HCT116 (cell line): Measurements from ENCODE around the gene KRTAP5-2. TPM values are rescaled to one million over a fixed set of nuclear protein-coding genes. Genes with fewer than 3 reads are reported as not detected.
"Not testable (repeated sequence)": the region's sequence is repeated elsewhere in the genome, so short reads cannot be mapped to it uniquely, and the experiment has no call there.

Experiments used
- ATAC-seq: fragments of 200-7000 bp; cut with Tn5 transposase; 2 replicates; pipeline ENCODE4 v1.9.1; 2020; ENCODE audit warnings: mild to moderate bottlenecking, moderate library complexity
- BruUV-seq: library from RNA; stranded (reverse); fragments of 400-500 nt; replicated peaks from 2 replicates; lab custom pipeline; 2021; lab: Mats Ljungman, UMichigan
- CTCF ChIA-PET: fragments of 300-600 bp; sonication (Branson Sonifier 250); formaldehyde crosslinking; loops from one replicate; lab custom pipeline; 2021; ENCODE audit warnings: antibody characterized with exemption; lab: Charles Lee
- POLR2A ChIA-PET: fragments of 300-600, 350-600 bp; sonication (Branson Sonifier 250); formaldehyde crosslinking; loops from one replicate; lab custom pipeline; 2021; ENCODE audit warnings: antibody characterized with exemption; lab: Charles Lee
- RAD21 ChIA-PET, 2 experiments: fragments of 300-600 bp; sonication (Branson Sonifier 250); formaldehyde crosslinking; loops; one replicate each; lab custom pipeline; 2023; ENCODE audit warnings: low total read pairs in 2 of 2; ENCODE audit not compliant: uncharacterized antibody in 2 of 2, unreplicated experiment in 2 of 2, low non-redundant PET in 1 of 2; lab: Charles Lee
- DNase-seq: peaks from one replicate; pipeline ENCODE4 v3.0.0-alpha.2; 2010; ENCODE audit warnings: low read depth, low spot score
- H2AFZ ChIP-seq: fragments of 200-600 bp; shearing (Covaris generic), sonication (generic); 2 replicates; pipeline ENCODE4 v1.6.1; 2017; ENCODE audit warnings: low read depth, mixed run types, mixed read lengths, antibody characterized with exemption, low read length; ENCODE audit not compliant: poor library complexity, severe bottlenecking
- H3K27ac ChIP-seq: 2 replicates; pipeline ENCODE4 v1.5.1; 2012; ENCODE audit warnings: low read depth, low read length
- H3K27me3 ChIP-seq: fragments of 200-600 bp; sonication (generic); 2 replicates; pipeline ENCODE4 v1.6.1; 2016; ENCODE audit warnings: mixed run types, low read length, mixed read lengths; ENCODE audit not compliant: insufficient read depth
- H3K36me3 ChIP-seq, 2 experiments: fragments of 200-500 bp in 1 of 2; fragments of 200-600 bp in 1 of 2; sonication (Bioruptor generic) in 1 of 2; sonication (generic) in 1 of 2; 2 replicates each; pipeline versions ENCODE4 v1.5.1 to v1.6.1; 2014 to 2016; ENCODE audit warnings: low read length in 2 of 2, inconsistent platforms in 1 of 2, mixed read lengths in 1 of 2, mixed run types in 1 of 2; ENCODE audit not compliant: insufficient read depth in 2 of 2, control insufficient read depth in 1 of 2
- H3K4me1 ChIP-seq, 2 experiments: fragments of 200-600 bp in 1 of 2; sonication (generic) in 1 of 2; 2 replicates each; pipeline versions ENCODE4 v1.5.1 to v1.6.1; 2012 to 2017; ENCODE audit warnings: low read length in 2 of 2, inconsistent platforms in 1 of 2, mild to moderate bottlenecking in 1 of 2, mixed read lengths in 1 of 2, mixed run types in 1 of 2, moderate library complexity in 1 of 2; ENCODE audit not compliant: insufficient read depth in 2 of 2, control insufficient read depth in 1 of 2
- H3K4me2 ChIP-seq: fragments of 200-600 bp; sonication (generic); 2 replicates; pipeline ENCODE4 v1.6.1; 2017; ENCODE audit warnings: mixed run types, low read length, mixed read lengths
- H3K4me3 ChIP-seq, 2 experiments: fragments of 200-600 bp in 1 of 2; sonication (generic) in 1 of 2; replicated peaks in 1 of 2; 2 replicates each; pipeline ENCODE4 v1.5.1; 2011 to 2016; ENCODE audit warnings: low read length in 2 of 2, control low read depth in 1 of 2, low read depth in 1 of 2, mild to moderate bottlenecking in 1 of 2, mixed read lengths in 1 of 2, mixed run types in 1 of 2
- H3K79me2 ChIP-seq: fragments of 200-600 bp; sonication (generic); 2 replicates; pipeline ENCODE4 v1.6.1; 2017; ENCODE audit warnings: mild to moderate bottlenecking, mixed run types, low read length, moderate library complexity, mixed read lengths; ENCODE audit not compliant: insufficient read depth
- H3K9ac ChIP-seq: fragments of 200-600 bp; sonication (generic); 2 replicates; pipeline ENCODE4 v1.6.1; 2016; ENCODE audit warnings: low read length, mixed read lengths
- H3K9me2 ChIP-seq: fragments of 200-600 bp; sonication (generic), shearing (Covaris generic); 2 replicates; pipeline ENCODE4 v1.6.1; 2017; ENCODE audit warnings: mixed run types, mild to moderate bottlenecking, moderate library complexity; ENCODE audit not compliant: insufficient read depth
- H3K9me3 ChIP-seq, 2 experiments: fragments of 200-500 bp in 1 of 2; fragments of 200-600 bp in 1 of 2; sonication (Bioruptor generic) in 1 of 2; sonication (generic) in 1 of 2; 2 replicates each; pipeline ENCODE4 v1.6.1; 2014 to 2017; ENCODE audit warnings: low read length in 2 of 2, mixed read lengths in 2 of 2, inconsistent platforms in 1 of 2, low read depth in 1 of 2, mild to moderate bottlenecking in 1 of 2, mixed run types in 1 of 2, moderate library complexity in 1 of 2; ENCODE audit not compliant: control insufficient read depth in 1 of 2, insufficient read depth in 1 of 2
- H4K20me1 ChIP-seq: fragments of 200-600 bp; sonication (generic), shearing (Covaris generic); 2 replicates; pipeline ENCODE4 v1.6.1; 2017; ENCODE audit warnings: mixed run types, mild to moderate bottlenecking, moderate library complexity; ENCODE audit not compliant: insufficient read depth
- CEBPB ChIP-seq: IDR thresholded peaks from 2 replicates; pipeline ENCODE4 v1.6.1; 2012; ENCODE audit warnings: low read depth
- EGR1 ChIP-seq: IDR thresholded peaks from 2 replicates; pipeline ENCODE4 v1.6.1; 2012; ENCODE audit warnings: low read depth
- EZH2 ChIP-seq: fragments of 200-600 bp; sonication (generic); IDR thresholded peaks from 2 replicates; pipeline ENCODE4 v1.6.1; 2017; ENCODE audit warnings: antibody characterized with exemption, mixed run types
- FOSL1 ChIP-seq: IDR thresholded peaks from 2 replicates; pipeline ENCODE4 v1.6.1; 2012; ENCODE audit warnings: low read depth
- JUND ChIP-seq: IDR thresholded peaks from 2 replicates; pipeline ENCODE4 v1.6.1; 2012
- POLR2A ChIP-seq: IDR thresholded peaks from 2 replicates; pipeline ENCODE4 v1.7.0; 2011; ENCODE audit warnings: borderline replicate concordance; ENCODE audit not compliant: insufficient read depth, insufficient read length; ENCODE audit errors: extremely low read depth
- RAD21 ChIP-seq: IDR thresholded peaks from 2 replicates; pipeline ENCODE4 v1.6.1; 2012; ENCODE audit warnings: low read depth, mild to moderate bottlenecking
- SIN3A ChIP-seq: IDR thresholded peaks from 2 replicates; pipeline ENCODE4 v1.6.1; 2012; ENCODE audit warnings: low read depth
- SRF ChIP-seq: IDR thresholded peaks from 2 replicates; pipeline ENCODE4 v1.6.1; 2012; ENCODE audit warnings: low read depth
- TCF7L2 ChIP-seq: IDR thresholded peaks from 2 replicates; pipeline ENCODE4 v1.7.0; 2011; ENCODE audit warnings: borderline replicate concordance, inconsistent platforms; ENCODE audit not compliant: insufficient read depth, insufficient read length; ENCODE audit errors: extremely low read depth
- intact Hi-C: fragments of 100-400 bp; cut with micrococcal nuclease; formaldehyde crosslinking; loops from 2 replicates; pipeline ENCODE4 v1.10.0; 2022
- total RNA-seq: library from RNA; stranded (reverse); gene quantifications from one replicate; pipeline ENCODE4 v1.2.1, GENCODE V29; 2021; ENCODE audit not compliant: unreplicated experiment
- TF ChIP-seq, protein P1 (sequence below): IDR thresholded peaks from 2 replicates; pipeline ENCODE4 v1.6.1; 2012
- TF ChIP-seq, protein P2 (sequence below): IDR thresholded peaks from 2 replicates; pipeline ENCODE4 v1.6.1; 2012
- TF ChIP-seq, protein P3 (sequence below), 3 experiments: fragments of 200-600 bp in 1 of 3; sonication (generic) in 1 of 3; IDR thresholded peaks in 2 of 3; conservative IDR thresholded peaks in 1 of 3; 2 replicates each; pipeline ENCODE4 v1.5.1; 2012 to 2017; ENCODE audit warnings: low read depth in 2 of 3, low read length in 2 of 3, antibody characterized with exemption in 1 of 3, borderline replicate concordance in 1 of 3, control low read depth in 1 of 3, mild to moderate bottlenecking in 1 of 3, mixed read lengths in 1 of 3, mixed run types in 1 of 3, moderate library complexity in 1 of 3; ENCODE audit not compliant: insufficient read depth in 1 of 3
- TF ChIP-seq, protein P4 (sequence below): IDR thresholded peaks from 2 replicates; pipeline ENCODE4 v1.6.1; 2012; ENCODE audit warnings: low read depth

KRTAP5-2 gene
- total RNA-seq, 1 experiment from 2014 or later, result not detected

- no peak for TF ChIP-seq TCF7L2
- TF ChIP-seq EZH2, result no peak
- no peak for TF ChIP-seq CEBPB
These were observed 5.5 kb upstream of the KRTAP5-2 start (continued) for GRCh38 chr11:1603629-1604028.

DNA sequence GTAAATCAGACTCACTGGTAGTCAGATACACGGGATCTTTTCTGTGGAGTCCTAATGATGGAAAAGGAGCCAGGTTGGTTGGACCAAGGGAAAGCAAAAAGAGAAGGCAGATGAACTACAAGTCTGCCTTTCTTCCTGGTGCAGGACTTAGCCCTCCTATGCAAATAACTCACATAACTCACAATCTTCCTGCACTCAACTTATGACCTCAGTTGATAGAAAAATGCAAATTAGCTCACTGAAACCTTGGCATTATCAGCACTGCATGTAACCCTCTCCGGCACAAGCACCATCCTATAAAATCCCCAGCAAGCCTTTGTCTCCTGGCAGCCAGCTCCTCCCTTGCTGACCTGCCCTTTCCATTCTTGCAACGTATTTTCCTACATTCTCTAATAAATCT lies 3.6 kb upstream of the KRTAP5-2 start:
- DNase-seq, RAD21 ChIA-PET, H3K4me2 ChIP-seq, H3K27ac ChIP-seq, H3K4me1 ChIP-seq, H3K9me3 ChIP-seq, H3K4me3 ChIP-seq, POLR2A ChIA-PET, H3K9ac ChIP-seq, CTCF ChIA-PET, H4K20me1 ChIP-seq, H3K79me2 ChIP-seq, intact Hi-C loops, H2AFZ ChIP-seq, ATAC-seq, BruUV-seq, H3K9me2 ChIP-seq, H3K36me3 ChIP-seq: not testable (repeated sequence)
- peaks cover 18% of the 10 kb centered on the region; the same call in 1 of the 2 replicates for H3K27me3 ChIP-seq

- RAD21 ChIA-PET, result no interaction called here
- H4K20me1 ChIP-seq, result no peaks in the 10 kb centered on the region
- CTCF ChIA-PET, result no interaction called here
- no peak overlapping the region for H2AFZ ChIP-seq
- no peaks in the 10 kb centered on the region for H3K9me2 ChIP-seq
- ATAC-seq, result no peak
- H3K4me1 ChIP-seq, result peaks cover 0 to 2% of the 10 kb centered on the region in 2 experiments; a peak in 1 of 4 replicates
- H3K27ac ChIP-seq, result no peak overlapping the region
- POLR2A ChIA-PET, result no interaction called here
- no TSS peak for BruUV-seq
- no peak for DNase-seq
- H3K9ac ChIP-seq, result no peak overlapping the region
- H3K36me3 ChIP-seq, result no peaks in the 10 kb centered on the region
- no peaks in the 10 kb centered on the region for H3K9me3 ChIP-seq
- no peaks in the 10 kb centered on the region for H3K79me2 ChIP-seq
- no peak overlapping the region for H3K4me3 ChIP-seq
- H3K4me2 ChIP-seq, result no peak overlapping the region
- intact Hi-C loops, result no loop called here
- H3K27me3 ChIP-seq, result peaks cover 18% of the 10 kb centered on the region; the same call in 1 of the 2 replicates
- TF ChIP-seq, protein P1, sequence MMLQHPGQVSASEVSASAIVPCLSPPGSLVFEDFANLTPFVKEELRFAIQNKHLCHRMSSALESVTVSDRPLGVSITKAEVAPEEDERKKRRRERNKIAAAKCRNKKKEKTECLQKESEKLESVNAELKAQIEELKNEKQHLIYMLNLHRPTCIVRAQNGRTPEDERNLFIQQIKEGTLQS, result no peak
- TF ChIP-seq TCF7L2 (no peak), EZH2 (no peak), SRF (no peak), RAD21 (no peak), JUND (no peak), FOSL1 (no peak), EGR1 (no peak), POLR2A (no peak), SIN3A (no peak)
- TF ChIP-seq, protein P2, sequence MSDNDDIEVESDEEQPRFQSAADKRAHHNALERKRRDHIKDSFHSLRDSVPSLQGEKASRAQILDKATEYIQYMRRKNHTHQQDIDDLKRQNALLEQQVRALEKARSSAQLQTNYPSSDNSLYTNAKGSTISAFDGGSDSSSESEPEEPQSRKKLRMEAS, result no peak
- TF ChIP-seq, protein P3, sequence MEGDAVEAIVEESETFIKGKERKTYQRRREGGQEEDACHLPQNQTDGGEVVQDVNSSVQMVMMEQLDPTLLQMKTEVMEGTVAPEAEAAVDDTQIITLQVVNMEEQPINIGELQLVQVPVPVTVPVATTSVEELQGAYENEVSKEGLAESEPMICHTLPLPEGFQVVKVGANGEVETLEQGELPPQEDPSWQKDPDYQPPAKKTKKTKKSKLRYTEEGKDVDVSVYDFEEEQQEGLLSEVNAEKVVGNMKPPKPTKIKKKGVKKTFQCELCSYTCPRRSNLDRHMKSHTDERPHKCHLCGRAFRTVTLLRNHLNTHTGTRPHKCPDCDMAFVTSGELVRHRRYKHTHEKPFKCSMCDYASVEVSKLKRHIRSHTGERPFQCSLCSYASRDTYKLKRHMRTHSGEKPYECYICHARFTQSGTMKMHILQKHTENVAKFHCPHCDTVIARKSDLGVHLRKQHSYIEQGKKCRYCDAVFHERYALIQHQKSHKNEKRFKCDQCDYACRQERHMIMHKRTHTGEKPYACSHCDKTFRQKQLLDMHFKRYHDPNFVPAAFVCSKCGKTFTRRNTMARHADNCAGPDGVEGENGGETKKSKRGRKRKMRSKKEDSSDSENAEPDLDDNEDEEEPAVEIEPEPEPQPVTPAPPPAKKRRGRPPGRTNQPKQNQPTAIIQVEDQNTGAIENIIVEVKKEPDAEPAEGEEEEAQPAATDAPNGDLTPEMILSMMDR (IDR thresholded peaks at IDR 0.05 in 2 of 3, conservative IDR thresholded peaks at IDR 0.05 in 1 of 3; ENCODE audit: borderline replicate concordance in 1 of 3, insufficient read depth in 1 of 3, low read depth in 2 of 3, low read length in 2 of 3), result no peak
- TF ChIP-seq, protein P4, sequence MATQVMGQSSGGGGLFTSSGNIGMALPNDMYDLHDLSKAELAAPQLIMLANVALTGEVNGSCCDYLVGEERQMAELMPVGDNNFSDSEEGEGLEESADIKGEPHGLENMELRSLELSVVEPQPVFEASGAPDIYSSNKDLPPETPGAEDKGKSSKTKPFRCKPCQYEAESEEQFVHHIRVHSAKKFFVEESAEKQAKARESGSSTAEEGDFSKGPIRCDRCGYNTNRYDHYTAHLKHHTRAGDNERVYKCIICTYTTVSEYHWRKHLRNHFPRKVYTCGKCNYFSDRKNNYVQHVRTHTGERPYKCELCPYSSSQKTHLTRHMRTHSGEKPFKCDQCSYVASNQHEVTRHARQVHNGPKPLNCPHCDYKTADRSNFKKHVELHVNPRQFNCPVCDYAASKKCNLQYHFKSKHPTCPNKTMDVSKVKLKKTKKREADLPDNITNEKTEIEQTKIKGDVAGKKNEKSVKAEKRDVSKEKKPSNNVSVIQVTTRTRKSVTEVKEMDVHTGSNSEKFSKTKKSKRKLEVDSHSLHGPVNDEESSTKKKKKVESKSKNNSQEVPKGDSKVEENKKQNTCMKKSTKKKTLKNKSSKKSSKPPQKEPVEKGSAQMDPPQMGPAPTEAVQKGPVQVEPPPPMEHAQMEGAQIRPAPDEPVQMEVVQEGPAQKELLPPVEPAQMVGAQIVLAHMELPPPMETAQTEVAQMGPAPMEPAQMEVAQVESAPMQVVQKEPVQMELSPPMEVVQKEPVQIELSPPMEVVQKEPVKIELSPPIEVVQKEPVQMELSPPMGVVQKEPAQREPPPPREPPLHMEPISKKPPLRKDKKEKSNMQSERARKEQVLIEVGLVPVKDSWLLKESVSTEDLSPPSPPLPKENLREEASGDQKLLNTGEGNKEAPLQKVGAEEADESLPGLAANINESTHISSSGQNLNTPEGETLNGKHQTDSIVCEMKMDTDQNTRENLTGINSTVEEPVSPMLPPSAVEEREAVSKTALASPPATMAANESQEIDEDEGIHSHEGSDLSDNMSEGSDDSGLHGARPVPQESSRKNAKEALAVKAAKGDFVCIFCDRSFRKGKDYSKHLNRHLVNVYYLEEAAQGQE, result no peak
These were observed 2.5 kb upstream of the KRTAP5-2 start for GRCh38 chr11:1600626-1601025.
